ENCODE measurements around the gene CANT1.
A peak's percentile ranks its signal among the peaks of the same experiment; 100 is the strongest.

Gene CANT1

GRCh38 chr17:78993981-78994671 is 15.4 kb downstream of the CANT1 start:
- FAIRE-seq = no peak

GRCh38 chr17:78993241-78993956 is 16.2 kb downstream of the CANT1 start:
- FAIRE-seq = no peak

- no peak for FAIRE-seq
Measured at GRCh38 chr17:78992542-78993212, 16.9 kb downstream of the CANT1 start.

- FAIRE-seq = no peak
Measured at GRCh38 chr17:78991906-78992532, 17.5 kb downstream of the CANT1 start.

- no peak for FAIRE-seq
Measured at GRCh38 chr17:78991017-78991738, 18.4 kb downstream of the CANT1 start.

- no peak for FAIRE-seq
Measured at GRCh38 chr17:78990349-78991016, 19.1 kb downstream of the CANT1 start.

GRCh38 chr17:78988152-78988551 is 21.4 kb downstream of the CANT1 start:
- FAIRE-seq = no peak

- no peak for FAIRE-seq
Measured at GRCh38 chr17:78986649-78987328, 22.8 kb downstream of the CANT1 start.

GRCh38 chr17:78986048-78986648 is 23.4 kb downstream of the CANT1 start:
- FAIRE-seq = no peak

GRCh38 chr17:78985395-78985794 is 24.2 kb downstream of the CANT1 start:
- FAIRE-seq = no peak

- no peak for FAIRE-seq
Measured at GRCh38 chr17:78981010-78981888, 28.3 kb downstream of the CANT1 start.

GRCh38 chr17:78980624-78980972 is 29.0 kb downstream of the CANT1 start:
- no peak for FAIRE-seq

- peak; percentile 68 for FAIRE-seq
Measured at GRCh38 chr17:78979780-78980623, 29.6 kb downstream of the CANT1 start, which contains the start of gene LGALS3BP. LGALS3BP (minus strand) TSS chr17:78979923; CDS start chr17:78977191, 2,732 bp downstream.

GRCh38 chr17:78977997-78978973 is 31.3 kb downstream of the CANT1 start:
- FAIRE-seq = no peak

- FAIRE-seq = no peak
Measured at GRCh38 chr17:78977681-78977943, 32.0 kb downstream of the CANT1 start.

GRCh38 chr17:78976907-78977680 is 32.5 kb downstream of the CANT1 start:
- FAIRE-seq = no peak
